GM12878 (cell line): ENCODE measurements around the gene NOP9.
A peak's percentile ranks its signal among the peaks of the same experiment; 100 is the strongest.

Experiments used
- CHD1 ChIP-seq: IDR thresholded peaks from 2 replicates; pipeline ENCODE4 v1.6.1; 2012; ENCODE audit warnings: low read depth, low read length, improper control_type of control experiment
- EZH2 ChIP-seq: IDR thresholded peaks from 2 replicates; pipeline ENCODE4 v1.6.1; 2012; ENCODE audit warnings: low read depth, mild to moderate bottlenecking, control low read depth, inconsistent platforms, low read length, borderline replicate concordance; ENCODE audit not compliant: control insufficient read depth
- FOXK2 ChIP-seq: fragments of 450-650 bp; IDR thresholded peaks from 2 replicates; pipeline ENCODE4 v1.6.1; 2017; ENCODE audit warnings: mild to moderate bottlenecking, moderate library complexity
- NRF1 ChIP-seq: conservative IDR thresholded peaks from 2 replicates; pipeline ENCODE4 v1.6.1; 2011; ENCODE audit warnings: mild to moderate bottlenecking, low read depth, low read length, improper control_type of control experiment
- POLR2A ChIP-seq: IDR thresholded peaks from 2 replicates; pipeline ENCODE4 v1.6.1; 2011; ENCODE audit warnings: low read depth, mild to moderate bottlenecking, low read length
- REST ChIP-seq: IDR thresholded peaks from 2 replicates; pipeline ENCODE4 v1.6.1; 2012; ENCODE audit warnings: mild to moderate bottlenecking, low read depth, low read length
- TF ChIP-seq, protein P1 (sequence below): fragments of 450-650 bp; IDR thresholded peaks from 2 replicates; pipeline ENCODE4 v1.6.1; 2016; ENCODE audit warnings: mild to moderate bottlenecking, moderate library complexity, borderline replicate concordance
- TF ChIP-seq, protein P2 (sequence below), 3 experiments: IDR thresholded peaks in 2 of 3; conservative IDR thresholded peaks in 1 of 3; 2 replicates each; pipeline ENCODE4 v1.5.1; 2011; ENCODE audit warnings: low read depth in 3 of 3, low read length in 3 of 3, mild to moderate bottlenecking in 3 of 3, control low read depth in 2 of 3, moderate library complexity in 2 of 3, inconsistent platforms in 1 of 3, mixed read lengths in 1 of 3; ENCODE audit not compliant: control insufficient read depth in 2 of 3, insufficient read depth in 1 of 3; ENCODE audit errors: extremely low read depth in 1 of 3

DNA sequence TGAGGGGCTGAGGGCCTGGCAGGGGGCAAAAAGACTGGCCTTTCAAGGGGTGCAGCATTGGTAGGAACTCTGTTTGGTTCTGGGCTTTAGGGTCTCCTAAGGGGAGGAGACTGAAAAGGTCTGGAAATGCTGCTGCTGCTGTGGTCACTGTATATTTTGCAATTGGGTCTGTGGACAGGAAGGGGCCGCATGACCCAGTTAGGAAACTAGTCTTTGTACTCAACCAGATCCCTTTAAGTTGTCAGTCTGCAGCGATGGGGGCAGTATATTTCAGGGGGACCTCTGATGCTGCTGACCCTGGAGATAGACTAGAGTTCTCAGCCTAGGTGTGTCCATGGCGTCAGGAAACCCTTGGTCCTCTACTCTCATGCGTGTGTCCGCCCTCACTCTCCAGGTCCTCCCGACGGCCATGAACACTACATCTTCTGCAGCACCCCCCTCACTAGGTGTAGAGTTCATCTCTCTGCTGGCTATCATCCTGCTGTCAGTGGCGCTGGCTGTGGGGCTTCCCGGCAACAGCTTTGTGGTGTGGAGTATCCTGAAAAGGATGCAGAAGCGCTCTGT lies 15.7 kb downstream of the NOP9 start:
- TF ChIP-seq POLR2A (no peak), NRF1 (no peak), REST (no peak), CHD1 (no peak), EZH2 (no peak), FOXK2 (0 out of 2 replicates have a peak, but pooled peaks have one; percentile 2)
- TF ChIP-seq, protein P1, sequence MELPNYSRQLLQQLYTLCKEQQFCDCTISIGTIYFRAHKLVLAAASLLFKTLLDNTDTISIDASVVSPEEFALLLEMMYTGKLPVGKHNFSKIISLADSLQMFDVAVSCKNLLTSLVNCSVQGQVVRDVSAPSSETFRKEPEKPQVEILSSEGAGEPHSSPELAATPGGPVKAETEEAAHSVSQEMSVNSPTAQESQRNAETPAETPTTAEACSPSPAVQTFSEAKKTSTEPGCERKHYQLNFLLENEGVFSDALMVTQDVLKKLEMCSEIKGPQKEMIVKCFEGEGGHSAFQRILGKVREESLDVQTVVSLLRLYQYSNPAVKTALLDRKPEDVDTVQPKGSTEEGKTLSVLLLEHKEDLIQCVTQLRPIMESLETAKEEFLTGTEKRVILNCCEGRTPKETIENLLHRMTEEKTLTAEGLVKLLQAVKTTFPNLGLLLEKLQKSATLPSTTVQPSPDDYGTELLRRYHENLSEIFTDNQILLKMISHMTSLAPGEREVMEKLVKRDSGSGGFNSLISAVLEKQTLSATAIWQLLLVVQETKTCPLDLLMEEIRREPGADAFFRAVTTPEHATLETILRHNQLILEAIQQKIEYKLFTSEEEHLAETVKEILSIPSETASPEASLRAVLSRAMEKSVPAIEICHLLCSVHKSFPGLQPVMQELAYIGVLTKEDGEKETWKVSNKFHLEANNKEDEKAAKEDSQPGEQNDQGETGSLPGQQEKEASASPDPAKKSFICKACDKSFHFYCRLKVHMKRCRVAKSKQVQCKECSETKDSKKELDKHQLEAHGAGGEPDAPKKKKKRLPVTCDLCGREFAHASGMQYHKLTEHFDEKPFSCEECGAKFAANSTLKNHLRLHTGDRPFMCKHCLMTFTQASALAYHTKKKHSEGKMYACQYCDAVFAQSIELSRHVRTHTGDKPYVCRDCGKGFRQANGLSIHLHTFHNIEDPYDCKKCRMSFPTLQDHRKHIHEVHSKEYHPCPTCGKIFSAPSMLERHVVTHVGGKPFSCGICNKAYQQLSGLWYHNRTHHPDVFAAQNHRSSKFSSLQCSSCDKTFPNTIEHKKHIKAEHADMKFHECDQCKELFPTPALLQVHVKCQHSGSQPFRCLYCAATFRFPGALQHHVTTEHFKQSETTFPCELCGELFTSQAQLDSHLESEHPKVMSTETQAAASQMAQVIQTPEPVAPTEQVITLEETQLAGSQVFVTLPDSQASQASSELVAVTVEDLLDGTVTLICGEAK: no peak
- TF ChIP-seq, protein P2, sequence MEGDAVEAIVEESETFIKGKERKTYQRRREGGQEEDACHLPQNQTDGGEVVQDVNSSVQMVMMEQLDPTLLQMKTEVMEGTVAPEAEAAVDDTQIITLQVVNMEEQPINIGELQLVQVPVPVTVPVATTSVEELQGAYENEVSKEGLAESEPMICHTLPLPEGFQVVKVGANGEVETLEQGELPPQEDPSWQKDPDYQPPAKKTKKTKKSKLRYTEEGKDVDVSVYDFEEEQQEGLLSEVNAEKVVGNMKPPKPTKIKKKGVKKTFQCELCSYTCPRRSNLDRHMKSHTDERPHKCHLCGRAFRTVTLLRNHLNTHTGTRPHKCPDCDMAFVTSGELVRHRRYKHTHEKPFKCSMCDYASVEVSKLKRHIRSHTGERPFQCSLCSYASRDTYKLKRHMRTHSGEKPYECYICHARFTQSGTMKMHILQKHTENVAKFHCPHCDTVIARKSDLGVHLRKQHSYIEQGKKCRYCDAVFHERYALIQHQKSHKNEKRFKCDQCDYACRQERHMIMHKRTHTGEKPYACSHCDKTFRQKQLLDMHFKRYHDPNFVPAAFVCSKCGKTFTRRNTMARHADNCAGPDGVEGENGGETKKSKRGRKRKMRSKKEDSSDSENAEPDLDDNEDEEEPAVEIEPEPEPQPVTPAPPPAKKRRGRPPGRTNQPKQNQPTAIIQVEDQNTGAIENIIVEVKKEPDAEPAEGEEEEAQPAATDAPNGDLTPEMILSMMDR (IDR thresholded peaks at IDR 0.05 in 2 of 3, conservative IDR thresholded peaks at IDR 0.05 in 1 of 3; ENCODE audit: control insufficient read depth in 2 of 3, extremely low read depth in 1 of 3, insufficient read depth in 1 of 3, low read depth in 3 of 3, low read length in 3 of 3): no peak
